HL-60/S4 (cell line): ENCODE measurements around the gene NEUROD1.

Source experiments
- in situ Hi-C: fragments of 300-500 bp; cut with MboI; formaldehyde crosslinking; loops from 2 replicates; pipeline ENCODE4 v1.14.3; 2022; ENCODE audit warnings: low sequenced_read_pairs

Gene NEUROD1

DNA sequence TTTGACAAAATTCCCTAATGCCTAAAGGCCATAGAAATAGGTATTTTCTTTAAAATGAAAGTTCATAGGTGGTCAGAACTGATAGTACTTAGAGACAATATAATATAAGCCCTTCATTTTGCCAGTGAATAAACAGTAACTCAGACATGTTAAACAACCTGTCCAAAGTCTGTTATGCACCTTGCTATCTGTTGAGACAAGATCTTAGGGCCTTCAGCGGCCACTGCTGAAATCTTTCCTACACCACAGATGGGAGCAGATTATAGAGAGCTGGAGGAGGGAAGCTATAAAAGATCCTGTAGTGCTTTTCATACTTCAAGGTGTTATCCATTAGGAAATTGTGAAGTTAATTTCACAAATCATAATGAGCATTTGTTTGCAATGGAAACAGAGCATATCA lies 37.2 kb downstream of the NEUROD1 start:
- in situ Hi-C loops: no loop called here

GRCh38 chr2:181642086-181642485 lies 38.2 kb downstream of the NEUROD1 start:
- in situ Hi-C loops: no loop called here

- in situ Hi-C loops: no loop called here
Measured at GRCh38 chr2:181639686-181640085, 40.6 kb downstream of the NEUROD1 start.

DNA sequence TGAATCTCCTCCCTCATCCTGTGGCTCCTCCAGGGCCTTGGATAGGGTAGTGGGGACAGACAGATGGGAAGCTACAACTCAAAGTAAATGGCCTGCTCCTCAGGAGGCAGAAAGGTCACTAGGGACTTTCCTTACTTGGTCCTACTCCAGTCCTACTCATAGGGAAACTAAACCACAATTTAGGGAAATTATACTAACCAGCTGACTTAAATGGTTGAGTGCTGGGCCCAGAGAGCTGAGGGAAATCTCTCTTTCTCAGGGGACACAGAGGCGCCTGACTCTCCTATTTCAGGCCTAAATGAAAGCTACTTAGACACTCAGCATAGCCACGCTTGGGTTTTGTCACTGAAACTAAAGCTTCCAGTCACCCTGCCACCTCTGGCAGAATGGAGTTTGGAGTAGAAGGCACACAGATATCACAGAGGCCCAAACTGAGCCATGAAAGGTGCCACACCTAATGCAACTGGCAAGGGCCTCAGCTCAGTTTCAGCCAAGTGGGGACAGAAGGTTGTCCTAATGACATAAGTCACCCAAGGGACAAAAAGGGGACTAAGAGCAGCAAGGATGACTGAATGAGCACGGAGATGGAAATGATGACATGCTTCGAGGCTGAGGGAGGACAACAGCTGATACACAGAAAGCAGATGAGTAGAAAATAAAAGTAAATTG lies 47.5 kb downstream of the NEUROD1 start:
- in situ Hi-C loops: no loop called here

DNA sequence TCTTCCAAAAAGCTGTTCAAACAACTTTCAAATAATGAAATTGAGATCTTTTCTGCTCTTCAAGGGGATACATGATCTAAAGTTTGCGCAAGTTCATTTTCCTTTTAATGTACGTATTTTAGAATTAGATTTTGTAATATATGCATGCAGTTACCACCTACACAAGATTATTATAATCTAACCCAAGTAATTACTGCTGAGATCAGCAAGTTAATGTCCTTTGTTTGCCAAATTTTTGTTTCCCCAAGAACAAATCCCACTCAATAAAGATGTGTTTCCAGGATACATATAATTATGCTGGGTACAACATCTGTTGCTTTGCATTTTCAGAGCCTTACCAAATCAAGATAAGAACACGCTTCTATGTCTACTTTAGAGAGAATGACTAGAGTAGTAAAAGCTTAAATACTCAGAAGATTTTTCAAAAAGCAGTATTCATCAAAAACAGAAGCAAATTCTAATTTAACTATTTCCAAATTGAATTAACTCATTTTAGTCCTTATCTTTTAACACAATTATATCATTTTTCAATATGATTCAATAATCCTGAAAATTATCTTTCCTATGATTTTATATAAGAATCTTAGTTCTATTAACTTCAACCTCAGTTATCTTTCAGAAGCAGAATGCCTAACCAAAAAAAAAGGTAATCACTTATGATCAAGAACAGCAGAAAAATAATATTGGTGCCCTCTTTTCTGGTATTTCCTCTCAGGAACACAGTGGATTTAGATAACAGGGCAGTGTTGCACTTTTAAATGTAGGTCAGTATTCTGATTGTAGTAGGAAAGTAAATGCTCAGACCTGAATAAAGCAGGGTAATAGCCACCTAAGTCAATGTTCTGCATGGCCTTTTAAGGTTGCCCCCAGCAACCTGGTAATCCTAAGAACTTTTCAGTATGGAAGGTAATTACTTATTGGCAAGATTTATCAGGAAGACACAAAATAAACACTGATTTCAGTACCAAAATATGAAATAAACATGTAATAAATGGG lies 51.4 kb downstream of the NEUROD1 start:
- in situ Hi-C loops: no loop called here

DNA sequence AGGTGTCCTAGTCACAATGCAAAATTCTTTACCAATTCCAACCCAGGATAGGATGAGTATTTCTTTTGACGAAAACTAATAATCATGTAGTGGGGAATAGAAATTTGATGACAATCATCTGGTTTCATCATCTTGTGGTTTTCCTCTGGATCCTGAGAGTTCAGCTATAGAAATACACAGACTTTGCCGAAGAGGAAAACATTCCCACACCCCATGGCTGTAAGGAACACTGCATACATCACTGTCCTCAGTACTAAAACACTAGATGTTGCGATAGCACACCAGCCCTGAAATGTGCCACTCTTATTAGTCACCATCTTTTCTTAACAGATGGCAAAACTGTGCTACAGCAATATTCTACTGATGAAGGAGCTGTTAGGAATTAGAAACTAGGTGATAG lies 52.8 kb downstream of the NEUROD1 start:
- in situ Hi-C loops: no loop called here

GRCh38 chr2:181626671-181627070 lies 53.6 kb downstream of the NEUROD1 start:
- in situ Hi-C loops: no loop called here
